KBM-7 (cell line): ENCODE measurements around the gene BASP1.
"Not testable (repeated sequence)": the region's sequence is repeated elsewhere in the genome, so short reads cannot be mapped to it uniquely, and the experiment has no call there.

Source experiments
- DNase-seq: peaks from one replicate; pipeline ENCODE4 v3.0.0-alpha.2; 2015
- in situ Hi-C: fragments of 300-500 bp; cut with MboI; formaldehyde crosslinking; loops from 2 replicates; pipeline ENCODE4 v1.14.3; 2020; ENCODE audit warnings: low sequenced_read_pairs, low pct_unique_long_range_greater_than_20kb, mixed read lengths

BASP1 gene

DNA sequence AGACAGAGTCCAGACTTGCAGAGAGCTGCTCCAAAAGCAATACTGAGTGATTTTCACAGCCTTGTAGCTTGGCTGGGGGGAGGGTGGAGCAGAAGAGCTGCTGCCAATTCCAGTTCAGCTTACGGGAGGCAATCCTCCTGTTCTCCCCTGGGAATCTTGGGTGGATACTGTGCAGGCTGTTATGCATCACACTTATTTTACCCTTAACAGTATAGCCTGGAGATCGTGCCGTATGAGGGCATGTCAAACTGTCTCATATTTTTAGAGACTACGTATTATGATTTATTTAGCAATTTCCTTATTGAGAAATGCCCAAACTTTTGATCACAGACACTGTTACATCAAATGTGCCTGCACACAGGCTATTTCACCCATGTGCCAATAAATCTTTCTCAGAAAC is 85.2 kb downstream of the BASP1 start:
- no peak for DNase-seq
- in situ Hi-C loops, result no loop called here

DNA sequence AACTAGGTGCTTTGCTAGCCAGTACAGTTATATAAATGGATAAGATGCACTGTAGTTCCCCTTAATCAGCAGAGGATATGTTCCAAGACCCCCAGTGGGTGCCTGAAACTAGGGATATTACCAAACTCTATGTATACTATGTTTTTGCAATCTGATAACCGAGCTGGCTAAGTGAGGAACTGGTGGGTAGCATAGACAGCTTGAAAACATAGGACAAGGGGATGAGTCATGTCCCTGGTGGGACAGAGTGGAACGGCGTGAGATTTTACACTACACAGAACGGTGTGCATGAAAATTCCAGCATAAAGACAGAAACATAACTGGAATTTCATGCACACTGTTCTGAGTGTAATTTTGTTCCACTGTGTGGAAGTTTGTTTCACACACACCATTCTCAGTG is 86.9 kb downstream of the BASP1 start:
- DNase-seq, result no peak
- in situ Hi-C loops, result no loop called here

DNA sequence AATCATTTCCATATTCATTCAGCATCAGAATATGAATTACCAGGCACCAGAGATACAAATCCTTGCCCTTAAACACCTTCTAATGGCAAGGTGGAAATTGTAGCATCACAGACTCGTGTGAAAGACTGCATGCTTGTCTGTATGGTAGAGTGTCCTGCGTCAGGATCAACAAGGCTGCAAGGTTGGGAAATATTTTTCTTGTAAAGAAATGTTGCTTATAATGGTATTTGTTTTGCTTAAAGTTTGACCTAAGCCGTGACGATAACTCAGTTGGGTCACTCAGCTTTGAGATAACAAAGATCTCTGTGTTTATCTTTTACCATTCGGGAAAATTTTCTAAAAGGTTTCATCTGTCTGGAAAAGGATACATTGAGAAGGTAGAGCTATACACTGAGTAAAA is 87.6 kb downstream of the BASP1 start:
- in situ Hi-C loops, result no loop called here
- no peak for DNase-seq

DNA sequence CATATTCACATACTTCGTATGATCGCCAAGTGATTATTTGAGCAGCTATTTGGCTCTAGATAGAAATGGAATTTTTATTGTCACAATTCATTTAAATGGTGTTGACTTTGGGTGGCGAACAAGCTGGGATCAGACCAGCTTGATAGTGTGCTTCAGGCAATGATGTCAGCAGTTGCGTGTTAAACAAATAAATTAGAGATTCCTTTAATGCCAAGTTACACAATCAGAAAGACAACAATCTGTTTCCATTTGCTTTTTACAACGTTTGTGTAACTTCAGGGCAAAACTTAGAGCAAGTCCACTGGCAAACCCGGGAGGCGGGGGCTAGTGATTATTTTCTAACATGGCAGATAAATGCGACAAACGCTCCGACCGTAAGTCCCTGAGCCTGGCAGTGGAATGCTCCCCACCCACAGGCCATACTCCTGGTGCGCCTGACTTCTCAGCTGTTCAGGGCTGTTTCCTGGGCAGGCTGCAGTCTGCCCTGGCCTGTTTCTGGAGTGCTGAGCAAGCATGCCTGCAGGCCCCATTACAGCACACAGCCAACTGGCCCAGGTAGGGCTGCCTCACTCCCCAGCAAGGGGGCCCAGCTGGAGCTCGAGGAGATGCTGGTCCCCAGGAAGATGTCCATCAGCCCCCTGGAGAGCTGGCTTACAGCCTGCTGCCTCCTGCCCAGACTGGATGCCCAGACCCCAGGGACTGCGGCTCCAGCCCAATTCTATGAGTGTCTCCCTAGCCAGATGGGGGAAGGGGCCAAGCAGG is 88.7 kb downstream of the BASP1 start:
- in situ Hi-C loops, result no loop called here
- DNase-seq, result no peak

DNA sequence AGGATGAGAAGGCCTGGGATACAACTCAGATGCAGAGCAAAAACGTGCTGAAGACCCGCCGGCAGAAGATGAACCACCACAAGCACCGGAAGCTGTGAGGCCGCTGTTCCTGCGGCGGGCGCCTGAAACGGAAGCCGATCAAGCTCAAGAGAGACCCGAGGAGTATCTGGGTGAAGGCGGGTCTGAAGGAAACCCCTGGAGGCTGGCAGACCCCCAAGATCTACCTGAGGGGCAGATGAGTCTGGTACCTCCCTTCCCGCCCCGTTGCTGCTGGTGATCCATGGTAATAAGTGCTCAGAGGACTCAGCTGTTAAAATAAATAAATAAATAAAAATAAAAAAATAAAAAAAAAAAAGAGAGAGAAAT is 89.3 kb downstream of the BASP1 start:
- in situ Hi-C loops, result no loop called here
- no peak for DNase-seq

DNA sequence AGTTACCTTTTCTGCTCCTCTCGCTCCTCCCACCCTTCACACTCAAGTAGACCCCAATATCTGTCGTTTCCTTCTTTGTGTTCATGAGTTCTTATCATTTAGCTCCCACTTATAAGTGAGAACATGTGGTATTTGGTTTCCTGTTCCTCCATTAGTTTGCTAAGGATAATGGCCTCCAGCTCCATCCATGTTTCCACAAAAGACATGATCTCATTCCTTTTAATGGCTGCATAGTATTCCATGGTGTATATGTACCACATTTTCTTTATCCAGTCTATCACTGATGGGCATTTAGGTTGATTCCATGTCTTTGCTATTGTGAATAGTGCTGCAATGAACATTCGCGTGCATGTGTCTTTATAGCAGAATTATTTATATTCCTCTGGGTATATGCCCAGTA is 90.0 kb downstream of the BASP1 start:
- DNase-seq, in situ Hi-C loops: not testable (repeated sequence)

DNA sequence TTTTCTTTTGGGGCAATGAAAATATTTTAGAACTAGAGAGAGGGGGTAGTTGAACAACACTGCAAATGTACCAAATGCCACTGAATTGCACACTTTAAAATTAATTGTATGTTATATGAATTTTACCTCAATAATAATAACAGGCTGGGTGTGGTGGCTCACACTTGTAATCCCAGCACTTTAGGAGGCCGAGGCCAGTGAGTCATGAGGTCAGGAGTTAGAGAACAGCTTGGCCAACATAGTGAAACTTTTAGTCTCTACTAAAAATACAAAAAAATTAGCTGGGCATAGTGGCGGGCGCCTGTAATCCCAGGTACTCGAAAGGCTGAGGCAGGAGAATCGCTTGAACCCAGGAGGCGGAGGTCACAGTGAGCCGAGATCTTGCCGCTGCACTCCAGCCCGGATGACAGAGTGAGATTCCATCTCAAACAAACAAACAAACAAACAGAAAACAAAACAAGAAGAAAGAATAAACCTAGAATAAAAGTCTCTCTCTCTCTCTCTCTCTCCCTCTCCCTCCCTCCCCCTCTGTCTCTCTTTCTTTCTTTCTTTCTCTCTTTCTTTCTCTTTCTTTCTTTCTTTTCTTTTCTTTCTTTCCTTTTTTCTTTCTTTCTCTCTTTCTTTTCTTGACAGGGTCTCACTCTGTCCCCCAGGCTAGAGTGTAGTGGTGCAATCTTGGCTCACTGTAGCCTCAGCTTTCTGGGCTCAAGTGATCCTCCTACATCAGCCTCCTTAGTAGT is 91.1 kb downstream of the BASP1 start:
- no peak for DNase-seq
- in situ Hi-C loops, result no loop called here

DNA sequence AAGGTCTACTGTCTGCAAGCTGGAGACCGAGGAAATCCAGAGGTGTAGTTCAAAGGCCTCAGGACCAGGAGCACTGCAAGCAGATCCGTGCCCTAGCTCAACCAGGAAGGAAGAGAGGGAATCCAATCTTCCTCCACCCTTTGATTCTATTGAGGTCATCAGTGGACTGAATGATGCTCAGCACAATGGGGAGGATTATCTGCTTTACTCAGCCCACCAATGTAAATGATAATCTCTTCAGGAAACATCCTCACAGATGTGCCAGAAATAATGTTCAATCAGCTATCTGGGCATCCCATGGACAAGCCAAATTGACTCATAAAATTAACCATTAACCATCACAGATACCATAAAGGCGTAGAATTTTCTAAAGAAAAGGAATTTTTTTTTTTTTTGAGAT is 92.0 kb downstream of the BASP1 start:
- in situ Hi-C loops, result no loop called here
- DNase-seq, result no peak

DNA sequence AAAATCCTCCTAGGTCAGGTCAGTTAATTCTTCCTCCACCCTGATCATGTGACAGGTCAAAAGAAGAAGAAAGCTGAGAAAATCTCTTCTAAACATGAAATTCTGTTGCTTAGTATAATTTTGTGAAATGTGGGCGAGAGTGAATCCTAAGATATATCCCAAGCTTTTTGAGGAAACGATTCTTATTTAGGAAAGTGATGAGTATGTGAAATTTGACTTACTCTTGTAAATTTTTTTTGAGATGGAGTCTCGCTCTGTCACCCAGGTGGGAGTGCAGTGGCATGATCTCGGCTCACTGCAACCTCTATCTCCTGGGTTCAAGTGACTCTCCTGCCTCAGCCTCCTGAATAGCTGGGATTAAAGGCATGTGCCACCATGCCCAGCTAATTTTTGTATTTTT is 93.1 kb downstream of the BASP1 start:
- DNase-seq, in situ Hi-C loops: not testable (repeated sequence)

DNA sequence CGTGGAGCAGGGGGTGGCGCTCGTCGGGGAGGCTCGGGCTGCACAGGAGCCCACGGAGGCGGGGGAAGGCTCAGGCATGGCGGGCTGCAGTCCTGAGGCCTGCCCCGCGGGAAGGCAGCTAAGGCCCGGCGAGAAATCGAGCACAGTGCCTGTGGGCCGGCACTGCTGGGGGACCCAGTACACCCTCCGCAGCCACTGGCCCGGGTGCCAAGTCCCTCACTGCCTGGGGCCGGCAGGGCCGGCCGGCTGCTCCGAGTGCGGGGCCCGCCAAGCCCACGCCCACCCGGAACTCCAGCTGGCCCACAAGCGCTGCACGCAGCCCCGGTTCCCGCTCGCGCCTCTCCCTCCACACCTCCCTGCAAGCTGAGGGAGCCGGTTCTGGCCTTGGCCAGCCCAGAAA is 94.4 kb downstream of the BASP1 start:
- in situ Hi-C loops, DNase-seq: not testable (repeated sequence)

DNA sequence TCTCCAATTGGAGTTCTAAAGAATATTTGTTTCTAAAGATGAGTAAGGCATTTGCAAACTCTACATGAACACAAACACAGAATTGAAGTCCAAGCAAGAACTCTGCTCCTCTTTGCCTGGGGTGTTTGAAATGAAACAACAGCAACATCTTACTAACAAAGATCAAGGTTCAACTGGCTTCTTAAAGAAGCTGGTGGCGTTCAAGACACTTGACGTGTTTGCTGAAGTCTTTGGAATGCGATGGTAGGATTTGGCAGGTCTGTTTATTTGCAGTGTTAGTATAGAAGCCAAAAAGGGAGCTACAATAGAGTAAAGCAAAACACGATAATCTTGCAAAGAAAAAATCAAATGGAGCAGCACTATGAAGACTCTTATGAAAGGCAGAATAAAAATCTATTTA is 94.9 kb downstream of the BASP1 start:
- in situ Hi-C loops, result no loop called here
- DNase-seq, result no peak

DNA sequence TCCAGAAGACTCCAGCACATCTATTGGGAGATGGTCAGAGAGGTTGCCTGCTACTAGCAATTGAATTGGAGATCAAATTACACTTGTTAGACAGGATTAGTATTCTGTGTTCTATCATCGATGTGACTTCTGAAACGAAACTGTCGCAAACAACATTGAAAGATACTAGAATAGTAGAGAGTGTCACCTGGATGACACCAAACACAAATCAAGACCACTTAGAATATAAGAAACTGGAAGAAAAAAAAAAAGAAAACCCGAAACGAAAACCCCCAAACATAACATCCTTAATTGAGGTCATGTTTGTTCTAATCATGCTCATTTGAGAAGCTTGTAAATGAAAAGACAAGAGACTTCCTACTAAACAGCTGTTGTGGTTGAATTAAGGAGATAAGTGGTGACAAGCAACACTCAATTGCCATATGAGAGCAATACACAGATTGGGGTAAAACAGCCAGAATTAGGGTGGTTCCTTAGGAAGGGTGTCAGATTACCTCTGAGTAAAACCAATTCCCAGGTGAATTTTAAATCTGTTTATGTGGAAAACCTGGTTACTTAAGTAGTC is 97.6 kb downstream of the BASP1 start:
- peak; percentile 23 for DNase-seq
- in situ Hi-C loops, result no loop called here

DNA sequence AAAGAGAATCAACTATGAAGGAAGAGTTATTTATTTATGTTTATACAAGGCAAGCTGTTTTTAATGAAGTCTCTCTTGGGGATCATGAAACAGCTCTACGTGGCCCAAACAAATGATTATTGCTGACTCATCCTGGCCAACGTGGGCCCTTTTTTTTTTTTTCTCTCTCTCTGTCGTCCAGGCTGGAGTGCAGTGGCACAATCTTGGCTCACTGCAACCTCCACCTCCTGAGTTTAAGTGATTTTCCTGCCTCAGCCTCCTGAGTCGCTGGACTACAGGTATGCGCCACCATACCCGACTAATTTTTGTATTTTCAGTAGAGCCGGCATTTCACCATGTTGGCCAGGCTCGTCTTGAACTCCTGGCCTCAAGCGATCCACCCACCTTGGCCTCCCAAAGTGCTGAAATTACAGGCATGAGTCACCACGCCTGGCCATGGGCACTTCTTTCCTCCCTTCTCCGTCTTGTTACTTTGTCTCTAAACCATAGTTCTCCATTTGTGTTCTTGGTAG is 98.3 kb downstream of the BASP1 start:
- no peak for DNase-seq
- in situ Hi-C loops, result no loop called here

DNA sequence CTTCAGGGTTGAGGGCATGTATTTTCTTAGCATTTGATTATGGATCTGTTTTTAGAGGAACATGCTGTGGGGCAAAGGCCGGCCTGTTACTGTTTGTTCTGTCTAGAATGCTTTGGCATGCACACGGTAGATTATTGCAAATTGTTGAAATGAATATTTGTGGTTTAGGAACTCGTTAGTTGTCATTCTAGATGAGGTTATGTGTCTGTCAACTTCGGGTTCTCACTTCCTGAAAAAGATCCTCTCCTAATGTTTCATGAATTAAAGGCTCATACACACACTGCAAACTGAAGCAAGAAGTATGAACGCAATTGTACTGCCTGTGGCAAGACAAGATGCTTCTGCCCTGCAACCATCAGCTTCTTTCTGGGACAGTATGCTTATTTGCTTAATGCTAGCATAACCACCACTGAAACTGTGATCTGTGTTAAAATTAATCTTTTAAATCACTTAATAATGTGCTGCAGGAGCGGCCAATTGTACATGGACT is 99.6 kb downstream of the BASP1 start:
- DNase-seq, result peak; percentile 67
- in situ Hi-C loops, result no loop called here

DNA sequence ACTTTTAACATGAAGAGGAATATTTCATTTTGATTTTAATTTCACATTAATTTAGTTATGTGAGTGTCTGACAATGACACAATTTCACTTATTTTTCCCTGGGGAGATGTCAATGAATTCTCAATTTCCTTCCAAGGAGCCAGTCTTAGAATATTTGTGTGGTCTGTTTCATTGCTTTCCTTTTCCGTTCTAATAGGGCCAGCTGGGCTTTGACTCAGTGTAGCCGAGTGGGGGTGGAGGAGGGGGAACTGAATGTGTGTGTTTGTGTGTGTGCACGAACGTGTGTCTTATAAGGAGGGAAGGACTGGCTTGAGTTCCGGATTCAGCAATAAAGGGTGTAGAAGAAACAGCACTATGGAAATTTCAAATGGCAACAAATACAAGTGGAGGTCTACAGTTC is 100.0 kb downstream of the BASP1 start:
- in situ Hi-C loops, result no loop called here
- DNase-seq, result peak; percentile 25

DNA sequence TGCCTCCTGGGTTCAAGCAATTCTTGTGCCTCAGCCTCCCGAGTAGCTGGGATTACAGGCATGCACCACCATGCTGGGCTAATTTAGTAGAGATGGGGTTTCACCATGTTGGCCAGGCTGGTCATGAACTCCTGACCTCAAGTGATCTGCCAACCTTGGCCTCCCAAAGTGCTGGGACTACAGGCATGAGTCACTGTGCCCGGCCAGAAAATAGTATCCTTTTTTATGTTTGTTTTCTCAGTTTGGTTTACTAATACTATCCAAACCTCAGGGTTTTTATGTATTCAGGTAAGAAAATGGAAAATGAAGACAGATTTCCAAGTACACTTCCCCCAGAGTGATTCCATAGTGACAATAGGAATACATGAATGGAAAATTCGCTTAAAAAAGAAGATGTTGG is 101.7 kb downstream of the BASP1 start:
- DNase-seq, in situ Hi-C loops: not testable (repeated sequence)

DNA sequence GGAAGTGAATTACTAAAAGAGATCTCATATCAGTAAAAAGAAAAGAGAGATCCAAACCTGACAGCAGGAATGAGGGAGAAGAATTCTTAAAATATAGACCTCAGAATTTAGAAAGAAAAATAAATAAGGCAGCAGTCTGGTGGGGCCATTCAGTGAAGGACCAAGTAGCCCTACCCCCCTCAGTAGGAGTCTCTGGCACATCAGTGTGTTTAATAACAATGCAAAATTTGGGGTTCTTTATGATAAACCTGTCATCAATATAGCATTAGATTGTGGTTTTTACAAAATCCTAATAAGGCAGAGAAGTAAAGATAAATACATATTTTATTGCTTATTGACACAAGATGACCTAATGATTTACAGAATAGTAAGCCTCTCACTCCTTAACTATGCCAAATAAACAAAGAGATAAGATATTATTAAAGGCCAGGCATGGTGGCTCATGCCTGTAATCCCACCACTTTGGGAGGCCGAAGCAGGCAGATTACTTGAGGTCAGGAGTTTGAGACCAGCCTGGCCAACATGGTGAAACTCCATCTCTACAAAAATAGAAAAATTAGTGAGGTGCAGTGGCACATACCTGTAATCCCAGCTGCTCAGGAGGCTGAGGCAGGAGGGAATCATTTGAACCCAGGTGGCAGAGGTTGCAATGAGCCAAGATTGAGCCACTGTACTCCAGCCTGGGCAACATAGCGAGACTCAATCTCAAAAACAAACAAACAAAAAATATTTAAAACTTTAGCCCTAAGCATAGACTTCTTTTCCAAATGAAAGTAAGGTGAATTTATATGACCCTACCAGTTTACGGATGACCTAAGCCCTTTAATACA is 108.6 kb downstream of the BASP1 start:
- DNase-seq, result no peak

More for the DNA sequence above, 108.6 kb downstream of the BASP1 start:
- in situ Hi-C loops, result no loop called here
